GM18511 (cell line): ENCODE results near the gene WWTR1.
A peak's percentile ranks its signal among the peaks of the same experiment; 100 is the strongest.

Experiments
- ATAC-seq: cut with Tn5 transposase; IDR thresholded peaks from one replicate; pipeline ENCODE4 v1.9.1; 2021; ENCODE audit warnings: mild to moderate bottlenecking, moderate library complexity; ENCODE audit not compliant: unreplicated experiment

The WWTR1 gene

GRCh38 chr3:149625795-149626194, 32.0 kb downstream of the WWTR1 start:
- ATAC-seq, result no peak

- ATAC-seq, result no peak
Observed at GRCh38 chr3:149623824-149624223, 34.0 kb downstream of the WWTR1 start.

GRCh38 chr3:149621218-149622005, 36.4 kb downstream of the WWTR1 start:
- ATAC-seq, result peak; percentile 87

GRCh38 chr3:149620291-149621020, 37.4 kb downstream of the WWTR1 start:
- peak; percentile 78 for ATAC-seq

GRCh38 chr3:149619136-149619535, 38.7 kb downstream of the WWTR1 start:
- no peak for ATAC-seq

- no peak for ATAC-seq
Observed at GRCh38 chr3:149618151-149619123, 39.4 kb downstream of the WWTR1 start.

- no peak for ATAC-seq
Observed at GRCh38 chr3:149615731-149616221, 42.0 kb downstream of the WWTR1 start.

- no peak for ATAC-seq
Observed at GRCh38 chr3:149613988-149614387, 43.8 kb downstream of the WWTR1 start.

- no peak for ATAC-seq
Observed at GRCh38 chr3:149612456-149612855, 45.4 kb downstream of the WWTR1 start.

- ATAC-seq, result no peak
Observed at GRCh38 chr3:149611149-149611548, 46.7 kb downstream of the WWTR1 start.

GRCh38 chr3:149610351-149611105, 47.3 kb downstream of the WWTR1 start:
- no peak for ATAC-seq

GRCh38 chr3:149609595-149609994, 48.2 kb downstream of the WWTR1 start:
- ATAC-seq, result peak; percentile 93

GRCh38 chr3:149608987-149609386, 48.8 kb downstream of the WWTR1 start:
- ATAC-seq, result peak; percentile 2

- no peak for ATAC-seq
Observed at GRCh38 chr3:149605902-149606301, 51.9 kb downstream of the WWTR1 start.

GRCh38 chr3:149604125-149604875, 53.5 kb downstream of the WWTR1 start:
- ATAC-seq, result no peak

GRCh38 chr3:149603126-149604074, 54.4 kb downstream of the WWTR1 start:
- no peak for ATAC-seq

- ATAC-seq, result no peak
Observed at GRCh38 chr3:149600634-149601033, 57.2 kb downstream of the WWTR1 start.

- no peak for ATAC-seq
Observed at GRCh38 chr3:149599236-149599635, 58.6 kb downstream of the WWTR1 start.
